MM.1S (cell line): ENCODE results near the gene MICAL2.

ENCODE experiments used
- CTCF ChIP-seq: fragments of 300-600 bp; sonication (generic); IDR thresholded peaks from 2 replicates; pipeline ENCODE4 v1.5.1; 2016; ENCODE audit warnings: antibody characterized with exemption, low read length, mixed read lengths
- EZH2 ChIP-seq: fragments of 300-600 bp; sonication (generic); optimal IDR thresholded peaks from 2 replicates; pipeline ENCODE3; 2017; ENCODE audit warnings: low read depth, mild to moderate bottlenecking, antibody characterized with exemption, low read length, mixed read lengths
- EZH2phosphoT487 ChIP-seq: fragments of 300-600 bp; sonication (generic); IDR thresholded peaks from 2 replicates; pipeline ENCODE4 v1.6.1; 2018; ENCODE audit warnings: antibody characterized with exemption, low read length

- TF ChIP-seq EZH2 (no peak), CTCF (no peak), EZH2phosphoT487 (no peak)
These were observed 28.9 kb downstream of the MICAL2 start for GRCh38 chr11:12139144-12139881.
